Central memory CD8-positive, alpha-beta T cell (primary cell): ENCODE results near the gene NTN1.

ENCODE experiments used
- ATAC-seq: fragments of 150-1000 bp; cut with Tn5 transposase; replicated peaks from 2 replicates; pipeline ENCODE4 v1.10.0; 2022; ENCODE audit warnings: mild to moderate bottlenecking, moderate FRiP score, moderate number of reproducible peaks; ENCODE audit not compliant: poor library complexity, severe bottlenecking; ENCODE audit errors: extremely low read depth
- DNase-seq, 2 donors: peaks; one replicate each; pipeline ENCODE4 v3.0.0; 2021; ENCODE audit warnings: low spot score in 2 of 2
- H3K27ac Mint-ChIP-seq: one replicate; pipeline ENCODE4 v1.8.0; 2022; ENCODE audit warnings: low read depth, mild to moderate bottlenecking, moderate library complexity, mixed read lengths
- H3K27me3 Mint-ChIP-seq: one replicate; pipeline ENCODE4 v1.8.0; 2022; ENCODE audit warnings: mixed read lengths
- H3K36me3 Mint-ChIP-seq: one replicate; pipeline ENCODE4 v1.8.0; 2022; ENCODE audit warnings: mild to moderate bottlenecking, moderate library complexity, mixed read lengths; ENCODE audit not compliant: insufficient read depth
- H3K4me1 Mint-ChIP-seq: one replicate; pipeline ENCODE4 v1.8.0; 2022; ENCODE audit warnings: mixed read lengths
- H3K4me3 Mint-ChIP-seq: one replicate; pipeline ENCODE4 v1.8.0; 2022; ENCODE audit warnings: mild to moderate bottlenecking, moderate library complexity, mixed read lengths
- H3K9me3 Mint-ChIP-seq: one replicate; pipeline ENCODE4 v1.8.0; 2022; ENCODE audit warnings: mixed read lengths

NTN1 gene

DNA sequence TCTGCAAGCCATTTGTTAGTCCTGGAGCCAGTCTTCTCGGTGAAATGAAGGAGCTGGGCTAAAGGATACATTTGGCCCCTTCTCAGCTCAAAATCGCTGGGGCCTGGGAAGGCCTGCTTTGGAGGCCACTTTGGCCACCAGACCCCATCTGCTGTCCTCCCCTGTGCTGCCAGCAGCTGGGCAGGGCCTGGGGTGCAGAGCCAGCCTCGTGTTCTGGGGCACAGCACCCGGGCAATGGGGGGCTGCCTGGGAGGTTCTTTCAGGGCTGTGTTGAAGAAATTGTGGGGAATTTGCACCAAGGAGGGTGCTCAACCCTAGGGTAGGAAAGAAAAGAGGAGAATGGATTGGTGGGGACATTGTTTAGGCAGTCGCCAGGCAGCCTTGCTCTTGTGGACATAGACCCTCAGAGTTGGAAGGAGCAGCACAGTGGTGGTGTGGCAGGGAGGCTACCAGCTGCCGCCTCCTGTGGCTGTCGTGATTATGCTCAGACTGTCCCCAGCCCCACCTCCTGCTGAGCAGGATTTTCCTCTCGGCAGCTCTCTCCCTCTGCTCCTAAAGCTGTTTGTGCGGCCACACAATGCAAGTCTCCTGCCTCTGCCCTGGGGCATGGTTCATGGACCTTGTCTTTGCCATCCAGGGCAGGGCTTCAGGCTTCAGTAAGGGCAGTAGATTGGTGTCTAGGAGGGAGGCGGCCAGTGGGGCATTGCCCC, 174.8 kb downstream of the NTN1 start:
- DNase-seq (no peak), ATAC-seq (no peak)
- Mint-ChIP-seq H3K4me1 (no peaks in the 10 kb centered on the region), H3K27ac (no peak overlapping the region), H3K9me3 (no peaks in the 10 kb centered on the region), H3K36me3 (no peaks in the 10 kb centered on the region), H3K27me3 (peaks cover 65% of the 10 kb centered on the region), H3K4me3 (no peak overlapping the region)

DNA sequence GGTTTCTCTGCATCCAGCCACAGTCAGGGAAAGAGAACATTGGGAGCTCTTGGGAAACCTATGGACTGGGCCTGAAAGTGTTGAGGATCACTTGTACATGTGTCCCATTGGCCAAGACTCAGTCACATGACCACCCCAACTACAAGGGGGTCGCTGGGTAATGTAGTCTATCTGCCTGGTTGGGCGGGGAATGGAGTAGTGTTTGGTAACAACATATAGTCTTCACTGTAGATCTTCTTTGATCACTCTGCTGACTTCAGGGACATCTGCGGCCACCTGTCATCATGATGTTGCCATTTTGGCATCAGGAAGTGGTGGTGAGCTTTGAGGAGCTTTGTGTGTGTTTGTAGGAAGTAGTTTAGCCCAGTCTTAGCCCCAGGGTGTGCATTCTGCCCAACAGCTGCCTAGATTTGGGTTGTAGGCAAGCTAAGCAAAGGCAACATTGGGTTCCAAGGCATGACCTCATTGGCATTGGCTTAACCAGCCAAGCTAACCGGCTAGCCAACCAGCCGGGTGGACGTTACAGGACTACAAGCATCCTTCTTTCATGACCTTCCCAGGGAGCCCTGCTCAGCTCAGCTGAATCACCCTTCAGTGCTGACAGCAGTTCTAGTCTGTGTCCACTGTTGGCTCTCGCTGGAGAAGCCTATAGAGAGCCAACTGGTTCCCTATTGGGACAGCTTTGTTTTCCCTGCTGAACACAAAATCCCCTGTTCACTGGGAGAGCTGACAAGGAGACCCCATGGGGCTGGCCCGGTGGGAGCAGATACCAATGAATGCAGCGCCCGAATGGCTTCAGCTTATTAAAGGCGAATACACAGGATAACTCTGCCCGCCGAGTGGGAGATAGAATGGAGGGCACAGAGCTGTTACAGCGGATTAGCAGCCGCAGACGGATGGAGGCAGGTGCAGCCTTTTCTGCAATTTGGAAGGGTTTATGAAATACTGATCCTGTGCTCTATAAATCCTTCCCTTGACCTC, 178.6 kb downstream of the NTN1 start:
- Mint-ChIP-seq H3K9me3 (no peaks in the 10 kb centered on the region), H3K27ac (no peak overlapping the region), H3K4me3 (no peak overlapping the region), H3K27me3 (peaks cover 86% of the 10 kb centered on the region), H3K4me1 (no peaks in the 10 kb centered on the region), H3K36me3 (no peaks in the 10 kb centered on the region)
- DNase-seq (no peak), ATAC-seq (no peak)

DNA sequence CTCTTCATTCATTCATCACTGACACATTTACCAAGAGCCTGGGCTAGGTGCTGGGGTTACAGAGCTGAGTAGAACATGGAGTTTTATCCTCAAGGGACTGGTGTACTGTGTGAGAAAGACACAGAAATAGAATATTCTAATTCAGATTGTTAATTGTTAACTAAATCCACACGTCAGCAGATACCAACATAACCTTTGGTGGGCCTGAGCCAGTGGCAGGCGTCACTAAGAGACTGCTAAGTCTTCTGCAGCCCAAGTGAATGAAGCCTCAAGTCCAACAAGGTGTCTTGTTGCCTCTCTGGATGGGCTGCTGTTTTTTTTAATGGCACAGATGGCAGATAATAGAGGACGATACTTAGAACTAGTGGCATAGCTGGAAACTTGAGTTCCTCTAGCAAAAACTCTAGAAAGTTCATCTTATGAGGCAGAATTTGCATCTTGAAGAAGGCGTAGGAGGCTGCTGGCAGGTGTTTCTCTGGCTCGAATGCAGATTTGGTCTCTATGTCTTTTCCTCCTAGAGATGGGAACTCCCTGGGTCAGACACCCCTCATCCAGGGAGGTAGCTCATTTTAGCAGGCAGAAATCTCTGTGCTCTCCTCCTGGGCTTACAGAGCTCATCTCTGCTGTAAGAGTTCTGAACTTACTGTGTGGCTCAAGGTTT, 179.5 kb downstream of the NTN1 start:
- no peak overlapping the region for H3K4me3 Mint-ChIP-seq
- no peaks in the 10 kb centered on the region for H3K36me3 Mint-ChIP-seq
- no peaks in the 10 kb centered on the region for H3K4me1 Mint-ChIP-seq
- H3K27ac Mint-ChIP-seq = no peak overlapping the region
- no peak for ATAC-seq
- H3K9me3 Mint-ChIP-seq = no peaks in the 10 kb centered on the region
- H3K27me3 Mint-ChIP-seq = peaks cover 93% of the 10 kb centered on the region
- no peak for DNase-seq

DNA sequence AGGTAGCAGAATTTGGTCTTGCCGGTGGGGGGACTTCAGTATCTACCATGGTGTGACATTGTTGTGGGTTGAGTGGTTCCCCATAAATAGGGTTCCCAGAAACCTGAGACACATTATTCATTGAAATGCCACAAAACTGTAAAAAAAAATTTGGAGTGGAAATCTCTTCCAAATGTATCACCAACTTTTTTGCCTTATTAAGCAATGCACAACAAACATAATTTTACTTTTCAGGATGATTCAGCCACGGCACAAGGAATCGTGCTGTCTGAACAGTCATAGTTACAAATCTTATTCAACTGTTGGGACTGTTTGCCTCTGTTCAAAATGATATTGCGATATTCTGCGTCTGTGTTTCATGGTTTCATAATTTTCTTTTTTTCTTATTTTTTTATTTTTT, 181.2 kb downstream of the NTN1 start:
- Mint-ChIP-seq H3K36me3 (no peaks in the 10 kb centered on the region), H3K27me3 (peaks cover 93% of the 10 kb centered on the region), H3K9me3 (no peaks in the 10 kb centered on the region), H3K27ac (no peak overlapping the region), H3K4me3 (no peak overlapping the region), H3K4me1 (no peaks in the 10 kb centered on the region)
- ATAC-seq (no peak), DNase-seq (no peak)

DNA sequence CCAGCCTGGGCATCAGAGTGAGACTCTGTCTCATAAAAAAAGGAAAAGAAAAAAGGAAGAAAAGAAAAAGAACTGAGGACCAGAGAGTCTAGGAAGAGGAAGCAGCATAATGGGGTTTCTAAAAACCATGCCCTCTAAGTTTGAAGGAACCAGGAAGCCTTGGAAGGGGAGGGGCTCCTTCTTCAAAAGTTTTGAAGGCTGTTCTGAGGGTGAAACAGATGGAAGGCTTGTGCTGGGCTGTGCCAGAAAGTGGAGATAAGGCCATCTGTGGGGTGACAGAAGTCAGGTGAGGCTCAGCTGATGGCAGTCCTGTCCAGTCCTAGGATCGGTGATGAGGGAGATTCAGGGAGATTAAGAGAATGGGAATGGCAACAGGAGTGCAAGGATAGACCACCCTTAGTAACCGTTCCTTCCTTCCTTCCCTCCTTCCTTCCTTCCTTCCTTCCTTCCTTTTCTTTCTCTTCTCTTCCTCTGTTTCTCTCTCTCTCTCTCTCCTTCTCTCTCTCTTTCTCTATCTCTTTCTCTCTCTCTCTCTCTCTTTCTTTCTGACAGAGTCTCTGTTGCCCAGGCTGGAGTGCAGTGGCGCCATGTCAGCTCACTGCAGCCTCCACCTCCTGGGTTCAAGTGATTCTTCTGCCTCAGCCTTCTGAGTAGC, 182.6 kb downstream of the NTN1 start:
- H3K27me3 Mint-ChIP-seq = peaks cover 80% of the 10 kb centered on the region
- no peaks in the 10 kb centered on the region for H3K4me1 Mint-ChIP-seq
- DNase-seq (no peak), ATAC-seq (no peak)
- no peaks in the 10 kb centered on the region for H3K36me3 Mint-ChIP-seq
- peak overlapping the region; percentile 81 for H3K27ac Mint-ChIP-seq
- no peak overlapping the region for H3K4me3 Mint-ChIP-seq
- H3K9me3 Mint-ChIP-seq = no peaks in the 10 kb centered on the region

DNA sequence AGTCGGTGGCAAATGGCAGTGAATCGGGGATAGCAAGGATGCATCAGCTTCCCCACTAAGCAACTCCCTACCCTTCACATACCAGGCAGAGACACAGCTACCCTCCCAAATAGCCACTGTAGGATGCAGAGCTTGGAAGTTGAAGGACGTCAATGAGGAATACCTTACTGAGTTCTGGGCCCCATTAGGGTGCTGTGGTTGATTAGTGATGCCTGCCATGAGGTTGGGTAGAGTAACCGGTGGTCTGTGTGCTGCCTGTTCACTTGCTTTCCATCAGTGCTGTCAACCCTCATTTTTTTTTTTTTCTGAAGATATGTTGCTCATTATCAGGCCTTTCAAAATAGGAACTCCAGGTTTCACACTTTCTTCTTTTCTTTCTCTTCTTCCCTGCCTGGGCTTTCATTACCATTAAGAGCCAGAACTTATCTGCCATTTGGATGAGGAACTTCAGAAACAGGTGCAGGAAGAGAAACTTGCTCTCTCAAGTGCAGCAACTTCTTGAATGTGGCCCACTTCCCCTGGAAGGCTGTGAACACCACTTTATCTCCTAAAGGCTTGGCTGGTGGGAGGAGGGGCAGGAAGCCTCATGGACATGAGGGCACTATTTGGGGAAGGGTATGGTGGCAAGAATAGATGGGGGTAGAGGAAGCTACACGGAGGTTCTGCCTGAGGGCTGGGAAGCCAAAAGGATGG, 183.5 kb downstream of the NTN1 start:
- peaks cover 71% of the 10 kb centered on the region for H3K27me3 Mint-ChIP-seq
- ATAC-seq = no peak
- H3K4me3 Mint-ChIP-seq = no peak overlapping the region
- no peak for DNase-seq
- peak overlapping the region; percentile 81 for H3K27ac Mint-ChIP-seq
- H3K4me1 Mint-ChIP-seq = no peaks in the 10 kb centered on the region
- no peaks in the 10 kb centered on the region for H3K36me3 Mint-ChIP-seq
- no peaks in the 10 kb centered on the region for H3K9me3 Mint-ChIP-seq

DNA sequence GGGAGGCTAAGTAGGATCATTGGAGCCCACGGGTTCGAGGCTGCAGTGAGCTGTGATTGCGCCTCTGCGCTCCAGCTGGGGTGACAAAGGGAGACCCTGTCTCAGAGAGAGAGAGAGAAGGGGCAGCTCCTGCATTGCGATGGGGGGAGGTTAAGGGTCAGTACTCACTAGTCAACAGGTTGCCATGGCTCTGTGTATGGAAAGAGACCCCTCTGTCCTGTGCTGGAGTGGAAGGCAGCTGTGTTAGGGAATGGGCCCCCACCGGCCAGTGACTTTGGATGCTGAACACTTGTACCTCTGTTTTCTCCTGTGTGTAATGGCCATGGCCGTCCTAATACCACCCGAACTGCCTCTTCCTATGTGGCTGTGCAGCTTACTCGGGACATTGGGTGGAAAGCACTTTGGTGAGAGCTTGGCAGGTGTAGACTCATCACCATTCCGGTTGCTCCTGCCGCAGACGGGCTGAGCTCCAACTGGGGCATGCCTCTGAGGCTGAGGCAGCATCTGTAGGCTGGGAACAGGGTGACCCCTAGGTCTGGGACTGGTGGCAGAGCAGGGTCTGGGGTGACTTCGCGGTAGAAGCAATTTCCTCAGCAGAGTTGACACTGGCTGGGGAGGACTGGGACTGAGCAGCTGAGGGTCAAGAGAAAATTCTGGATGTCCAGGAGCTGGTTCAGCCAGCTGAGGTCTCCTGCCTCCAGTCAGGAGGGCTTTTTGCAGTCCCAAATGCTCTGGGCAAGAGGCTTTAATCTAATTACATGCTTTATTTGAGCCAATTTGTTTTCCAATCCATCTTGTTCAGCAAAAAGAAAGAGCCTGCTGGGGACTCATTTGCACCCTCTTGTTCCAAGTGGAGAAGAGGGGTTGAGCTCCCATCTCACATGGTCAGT, 184.5 kb downstream of the NTN1 start:
- Mint-ChIP-seq H3K27me3 (peaks cover 61% of the 10 kb centered on the region), H3K36me3 (no peaks in the 10 kb centered on the region), H3K4me3 (no peak overlapping the region), H3K4me1 (no peaks in the 10 kb centered on the region), H3K9me3 (no peaks in the 10 kb centered on the region), H3K27ac (no peak overlapping the region)
- no peak for ATAC-seq
- no peak for DNase-seq

DNA sequence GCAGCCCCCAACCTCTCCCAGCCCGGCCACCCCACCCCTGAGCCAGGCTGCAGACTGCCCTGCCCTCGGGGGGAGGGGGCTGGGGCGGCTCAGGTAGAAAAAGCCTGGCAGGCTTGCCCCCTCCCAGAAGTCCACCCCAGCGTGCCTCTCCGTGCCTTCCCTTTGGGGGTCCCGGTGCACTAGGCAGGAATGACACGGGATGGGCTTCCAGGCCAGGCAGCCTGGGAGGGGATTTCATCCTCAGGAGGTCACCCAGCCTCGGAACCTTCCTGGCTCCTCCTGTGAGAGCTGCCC, 185.0 kb downstream of the NTN1 start:
- Mint-ChIP-seq H3K4me1 (no peaks in the 10 kb centered on the region), H3K36me3 (no peaks in the 10 kb centered on the region), H3K27me3 (peaks cover 55% of the 10 kb centered on the region), H3K27ac (no peak overlapping the region), H3K4me3 (no peak overlapping the region), H3K9me3 (no peaks in the 10 kb centered on the region)
- no peak for DNase-seq
- no peak for ATAC-seq

DNA sequence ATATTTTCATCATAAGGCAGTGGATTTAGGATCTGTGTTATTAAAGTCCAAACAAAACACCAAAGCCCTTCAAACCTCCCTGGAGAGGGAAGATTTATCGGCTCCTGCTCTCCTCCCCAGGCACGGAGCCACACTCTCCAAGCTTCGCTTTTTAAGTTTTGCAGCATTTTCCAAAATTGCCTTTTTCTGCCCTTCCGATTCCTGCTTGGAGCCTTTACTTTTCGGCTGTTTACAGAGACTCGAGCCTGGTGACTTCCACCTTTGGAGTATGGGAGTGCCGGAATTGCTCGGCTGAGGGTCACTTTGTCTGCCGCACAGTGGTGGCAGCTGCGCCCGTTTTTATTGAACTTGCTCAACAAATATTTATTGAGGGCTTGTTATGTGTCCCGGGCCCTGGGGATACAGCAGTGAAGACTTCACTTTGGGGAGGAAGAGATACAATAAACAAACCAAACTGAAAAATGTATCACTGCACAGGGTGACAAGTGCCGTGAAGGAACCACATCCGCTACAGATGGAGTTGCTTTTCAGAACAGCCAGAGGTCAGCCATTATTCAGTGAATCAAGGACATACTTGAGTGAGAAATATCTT, 185.5 kb downstream of the NTN1 start:
- no peak overlapping the region for H3K4me3 Mint-ChIP-seq
- H3K27ac Mint-ChIP-seq = no peak overlapping the region
- ATAC-seq (no peak), DNase-seq (no peak)
- no peaks in the 10 kb centered on the region for H3K4me1 Mint-ChIP-seq
- no peaks in the 10 kb centered on the region for H3K9me3 Mint-ChIP-seq
- H3K36me3 Mint-ChIP-seq = no peaks in the 10 kb centered on the region
- H3K27me3 Mint-ChIP-seq = peaks cover 50% of the 10 kb centered on the region

DNA sequence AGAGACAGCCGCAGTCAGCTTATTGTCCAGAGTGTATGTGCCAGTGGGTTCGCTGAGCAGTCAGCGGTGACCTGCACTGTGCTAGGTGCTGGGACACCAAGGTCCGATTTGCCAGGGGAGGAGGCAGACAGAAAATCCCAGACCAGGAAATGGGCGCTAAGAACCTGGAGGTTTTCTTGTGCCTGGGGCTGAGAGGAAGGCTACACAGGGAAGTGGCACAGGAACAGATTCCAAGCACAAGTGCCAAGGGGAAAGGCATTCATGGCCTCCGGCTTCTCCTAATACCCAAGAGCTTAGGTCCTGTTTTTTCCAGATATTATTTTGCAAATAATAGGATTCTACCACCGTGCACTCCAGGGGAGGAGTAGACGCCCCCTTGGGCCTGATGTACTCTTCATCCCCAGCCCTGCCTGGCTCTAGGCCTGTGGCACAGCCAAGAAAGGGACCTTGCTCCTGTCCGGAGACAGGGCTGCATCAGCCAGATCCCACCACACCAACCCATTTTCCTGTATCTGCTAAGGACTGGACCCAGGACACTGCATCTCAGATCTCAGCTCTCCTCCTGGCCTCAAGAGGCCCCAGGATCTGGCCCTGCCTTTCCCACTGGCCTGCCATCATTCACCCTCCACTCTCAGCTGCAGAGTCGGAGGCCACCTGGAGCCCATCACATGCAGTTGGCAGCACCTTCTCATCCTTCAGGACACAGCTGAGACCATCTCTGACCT, 187.2 kb downstream of the NTN1 start:
- Mint-ChIP-seq H3K4me1 (no peaks in the 10 kb centered on the region), H3K4me3 (no peak overlapping the region), H3K27ac (no peak overlapping the region), H3K9me3 (no peaks in the 10 kb centered on the region), H3K36me3 (no peaks in the 10 kb centered on the region), H3K27me3 (peaks cover 40% of the 10 kb centered on the region)
- ATAC-seq = no peak
- no peak for DNase-seq

DNA sequence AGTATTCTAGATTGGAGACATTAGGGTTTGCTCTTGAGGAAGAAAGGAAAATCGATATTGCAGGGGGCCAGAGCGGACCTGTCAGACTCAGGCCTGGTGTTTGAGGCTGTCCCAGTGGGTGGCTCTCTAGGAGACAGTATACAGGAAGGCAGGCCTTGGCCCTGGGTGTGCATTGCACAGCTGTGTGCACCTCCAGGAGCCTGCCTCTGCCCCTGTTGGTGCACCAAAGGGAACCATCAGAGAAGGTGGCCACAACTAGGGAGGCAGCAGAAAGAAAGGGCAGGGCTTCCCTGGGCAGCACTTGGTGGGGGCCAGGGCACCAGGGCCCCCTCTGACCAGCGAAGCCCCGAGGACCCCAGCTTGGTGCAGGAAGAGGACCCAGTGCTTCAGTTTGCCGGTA, 188.0 kb downstream of the NTN1 start:
- Mint-ChIP-seq H3K9me3 (no peaks in the 10 kb centered on the region), H3K4me1 (no peaks in the 10 kb centered on the region), H3K27ac (no peak overlapping the region), H3K27me3 (peaks cover 32% of the 10 kb centered on the region), H3K4me3 (no peak overlapping the region), H3K36me3 (no peaks in the 10 kb centered on the region)
- no peak for ATAC-seq
- no peak for DNase-seq
